Stimulated activated CD4-positive, alpha-beta T cell treated with anti-CD3 and anti-CD28 coated beads, Interleukin-4, amount 100 ng/mL, for 1 hour (primary cell): ENCODE measurements around the gene NOL9.
"Not testable (repeated sequence)": the region's sequence is repeated elsewhere in the genome, so short reads cannot be mapped to it uniquely, and the experiment has no call there.

Source experiments
- DNase-seq: peaks from one replicate; pipeline ENCODE4 v3.0.0-alpha.2; 2020

NOL9 gene

GRCh38 chr1:6554031-6554906, at the start of gene NOL9:
Gene NOL9 (minus strand): TSS chr1:6554513. CDS start chr1:6554502, 11 bp downstream.
- peak; percentile 95 for DNase-seq

- DNase-seq, result peak; percentile 53
Measured at GRCh38 chr1:6603238-6603914, 49.1 kb upstream of the NOL9 start.

GRCh38 chr1:6602669-6603237, 48.4 kb upstream of the NOL9 start, which contains the start of gene KLHL21:
Gene KLHL21 (minus strand): TSS chr1:6602869. CDS start chr1:6602817, 52 bp downstream.
- DNase-seq, result peak; percentile 89

GRCh38 chr1:6601923-6602668, 47.8 kb upstream of the NOL9 start:
- DNase-seq, result peak; percentile 43

- peak; percentile 81 for DNase-seq
Measured at GRCh38 chr1:6601049-6601922, 47.0 kb upstream of the NOL9 start.

GRCh38 chr1:6600410-6601048, 46.2 kb upstream of the NOL9 start:
- no peak for DNase-seq

- not testable (repeated sequence) for DNase-seq
Measured at GRCh38 chr1:6599991-6600390, 45.7 kb upstream of the NOL9 start.

GRCh38 chr1:6599141-6599975, 45.0 kb upstream of the NOL9 start:
- peak; percentile 67 for DNase-seq

- DNase-seq, result no peak
Measured at GRCh38 chr1:6597777-6598131, 43.4 kb upstream of the NOL9 start.

GRCh38 chr1:6596886-6597776, 42.8 kb upstream of the NOL9 start:
- no peak for DNase-seq

- no peak for DNase-seq
Measured at GRCh38 chr1:6596351-6596750, 42.0 kb upstream of the NOL9 start.

- DNase-seq, result no peak
Measured at GRCh38 chr1:6594977-6595740, 40.8 kb upstream of the NOL9 start.

GRCh38 chr1:6593810-6594209, 39.5 kb upstream of the NOL9 start:
- DNase-seq, result no peak

- DNase-seq, result no peak
Measured at GRCh38 chr1:6592865-6593593, 38.7 kb upstream of the NOL9 start.

- no peak for DNase-seq
Measured at GRCh38 chr1:6592441-6592840, 38.1 kb upstream of the NOL9 start.

- no peak for DNase-seq
Measured at GRCh38 chr1:6591644-6592043, 37.3 kb upstream of the NOL9 start.

- DNase-seq, result no peak
Measured at GRCh38 chr1:6591222-6591621, 36.9 kb upstream of the NOL9 start.

- no peak for DNase-seq
Measured at GRCh38 chr1:6590046-6590445, 35.7 kb upstream of the NOL9 start.
